C4-2B (cell line): Measurements from ENCODE around the gene NRAP.

Experiments
- CTCF ChIP-seq: fragments of 450-650 bp; conservative IDR thresholded peaks from 2 replicates; pipeline ENCODE4 v1.5.1; 2017; ENCODE audit warnings: mild to moderate bottlenecking
- ZFX ChIP-seq: fragments of 450-650 bp; IDR thresholded peaks from 2 replicates; pipeline ENCODE4 v1.6.1; 2017

- TF ChIP-seq CTCF (no peak), ZFX (no peak)
Observed at GRCh38 chr10:113689574-113689973, 25.7 kb upstream of the NRAP start.
